Mesothelial cell of epicardium (in vitro differentiated cells): ENCODE measurements around the gene SMTN. TPM values are rescaled to one million over a fixed set of nuclear protein-coding genes. Genes with fewer than 3 reads are reported as not detected.

ENCODE experiments used
- DNase-seq, 2 experiments: peaks; one replicate each; pipeline ENCODE4 v3.0.0; 2021; ENCODE audit warnings: low spot score in 2 of 2; ENCODE audit not compliant: unreplicated experiment in 2 of 2
- H3K27ac Mint-ChIP-seq: 2 replicates; pipeline ENCODE4 v1.8.0; 2021; ENCODE audit warnings: mixed read lengths
- H3K27me3 Mint-ChIP-seq: 2 replicates; pipeline ENCODE4 v1.8.0; 2021; ENCODE audit warnings: low read depth, mixed read lengths
- H3K36me3 Mint-ChIP-seq: 2 replicates; pipeline ENCODE4 v1.8.0; 2021; ENCODE audit warnings: mixed read lengths
- H3K4me1 Mint-ChIP-seq: 2 replicates; pipeline ENCODE4 v1.8.0; 2021; ENCODE audit warnings: mixed read lengths
- H3K4me3 Mint-ChIP-seq: 2 replicates; pipeline ENCODE4 v1.8.0; 2021; ENCODE audit warnings: mild to moderate bottlenecking, moderate library complexity, mixed read lengths
- H3K9me3 Mint-ChIP-seq: 2 replicates; pipeline ENCODE4 v1.8.0; 2021; ENCODE audit warnings: mixed read lengths
- total RNA-seq: library from RNA; stranded (reverse); gene quantifications from 3 replicates; pipeline ENCODE4 v1.2.1, GENCODE V29; 2021
- TF ChIP-seq, protein P1 (sequence below): fragments of 200-600 bp; sonication (generic); IDR thresholded peaks from one replicate; pipeline ENCODE4 v1.5.0; 2021; ENCODE audit warnings: antibody characterized with exemption; ENCODE audit not compliant: unreplicated experiment

Gene SMTN
- total RNA-seq, 1 donor from 2014 or later = 67.0 TPM

- TF ChIP-seq, protein P1, sequence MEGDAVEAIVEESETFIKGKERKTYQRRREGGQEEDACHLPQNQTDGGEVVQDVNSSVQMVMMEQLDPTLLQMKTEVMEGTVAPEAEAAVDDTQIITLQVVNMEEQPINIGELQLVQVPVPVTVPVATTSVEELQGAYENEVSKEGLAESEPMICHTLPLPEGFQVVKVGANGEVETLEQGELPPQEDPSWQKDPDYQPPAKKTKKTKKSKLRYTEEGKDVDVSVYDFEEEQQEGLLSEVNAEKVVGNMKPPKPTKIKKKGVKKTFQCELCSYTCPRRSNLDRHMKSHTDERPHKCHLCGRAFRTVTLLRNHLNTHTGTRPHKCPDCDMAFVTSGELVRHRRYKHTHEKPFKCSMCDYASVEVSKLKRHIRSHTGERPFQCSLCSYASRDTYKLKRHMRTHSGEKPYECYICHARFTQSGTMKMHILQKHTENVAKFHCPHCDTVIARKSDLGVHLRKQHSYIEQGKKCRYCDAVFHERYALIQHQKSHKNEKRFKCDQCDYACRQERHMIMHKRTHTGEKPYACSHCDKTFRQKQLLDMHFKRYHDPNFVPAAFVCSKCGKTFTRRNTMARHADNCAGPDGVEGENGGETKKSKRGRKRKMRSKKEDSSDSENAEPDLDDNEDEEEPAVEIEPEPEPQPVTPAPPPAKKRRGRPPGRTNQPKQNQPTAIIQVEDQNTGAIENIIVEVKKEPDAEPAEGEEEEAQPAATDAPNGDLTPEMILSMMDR = no peak
- Mint-ChIP-seq H3K4me1 (no peaks in the 10 kb centered on the region), H3K27me3 (no peaks in the 10 kb centered on the region), H3K27ac (no peak overlapping the region), H3K4me3 (no peak overlapping the region), H3K36me3 (peaks cover 19% of the 10 kb centered on the region), H3K9me3 (no peaks in the 10 kb centered on the region)
- DNase-seq = no peak
These were observed 10.2 kb downstream of the SMTN start for GRCh38 chr22:31091106-31091975.

- Mint-ChIP-seq H3K27ac (no peak overlapping the region), H3K9me3 (no peaks in the 10 kb centered on the region), H3K4me1 (no peaks in the 10 kb centered on the region), H3K27me3 (no peaks in the 10 kb centered on the region), H3K4me3 (no peak overlapping the region), H3K36me3 (peaks cover 25% of the 10 kb centered on the region)
- TF ChIP-seq, protein P1 = no peak
- no peak for DNase-seq
These were observed 11.0 kb downstream of the SMTN start for GRCh38 chr22:31092161-31092560.

DNA sequence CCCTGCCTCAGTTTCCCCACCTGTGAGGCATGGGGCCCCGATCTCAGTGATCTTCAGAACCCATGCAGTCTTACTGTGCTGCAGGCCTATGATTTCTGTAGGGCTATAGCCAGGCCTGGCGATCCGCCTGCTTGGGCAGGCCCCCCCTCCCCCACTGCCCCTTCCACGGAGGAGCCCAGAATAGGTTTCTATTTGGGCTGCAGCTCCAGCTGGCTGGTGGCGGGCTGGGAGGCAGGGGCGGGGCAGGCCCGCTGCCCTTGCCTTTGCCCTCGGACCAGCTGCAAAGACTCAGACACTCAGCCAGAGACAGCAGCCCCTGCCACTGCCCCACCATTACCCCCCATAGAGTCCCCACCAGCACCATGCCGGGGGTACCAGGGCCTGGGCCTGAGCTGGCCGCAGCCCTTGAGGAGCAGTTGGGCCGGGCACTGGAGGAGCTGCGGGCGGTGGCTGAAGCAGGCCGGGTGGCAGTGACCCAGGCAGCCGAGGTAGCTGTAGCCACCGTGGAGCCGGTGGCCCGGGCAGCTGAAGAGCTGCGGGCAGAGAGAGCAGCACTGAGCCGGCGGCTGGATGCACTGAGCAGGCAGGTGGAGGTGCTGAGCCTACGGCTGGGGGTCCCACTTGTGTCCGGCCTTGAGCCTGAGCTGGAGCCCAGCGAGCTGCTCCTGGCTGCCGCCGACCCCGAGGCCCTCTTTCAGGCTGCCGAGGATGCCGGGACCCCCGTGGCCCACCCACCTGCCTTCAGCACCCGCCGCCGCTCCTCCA is 12.2 kb downstream of the SMTN start:
- Mint-ChIP-seq H3K9me3 (no peaks in the 10 kb centered on the region), H3K27me3 (no peaks in the 10 kb centered on the region), H3K4me1 (no peaks in the 10 kb centered on the region), H3K36me3 (peaks cover 26% of the 10 kb centered on the region), H3K27ac (no peak overlapping the region), H3K4me3 (no peak overlapping the region)
- DNase-seq = no peak
- TF ChIP-seq, protein P1 = no peak

DNA sequence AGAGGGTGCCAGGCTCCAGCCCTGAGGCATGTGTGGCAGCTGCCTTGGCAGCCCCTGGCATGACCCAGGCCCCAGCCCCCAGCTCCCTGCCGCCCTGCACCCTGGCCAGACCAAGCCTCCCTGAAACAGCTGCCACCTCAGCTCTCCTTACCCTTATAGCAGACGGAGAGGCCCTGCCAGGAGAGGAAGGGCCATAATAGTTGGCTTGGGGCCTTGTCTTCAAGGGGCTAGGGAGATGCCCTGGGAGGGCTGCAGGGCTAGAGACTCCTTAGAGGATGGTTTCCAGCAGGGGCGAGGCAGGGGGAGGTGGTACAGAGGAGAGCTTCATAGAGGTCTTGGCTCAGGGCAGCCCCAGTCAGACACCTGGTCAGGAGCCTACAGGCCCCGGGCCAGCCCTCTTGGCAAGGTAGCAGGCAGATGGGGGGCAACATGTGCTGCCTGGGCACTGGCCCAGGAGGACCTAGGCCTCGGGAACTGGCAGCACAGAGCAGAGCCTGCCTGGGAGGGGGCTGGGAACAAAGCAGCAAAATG is 13.0 kb downstream of the SMTN start:
- Mint-ChIP-seq H3K9me3 (no peaks in the 10 kb centered on the region), H3K36me3 (peaks cover 27% of the 10 kb centered on the region), H3K4me1 (no peaks in the 10 kb centered on the region), H3K27me3 (no peaks in the 10 kb centered on the region), H3K27ac (no peak overlapping the region), H3K4me3 (no peak overlapping the region)
- DNase-seq = no peak
- TF ChIP-seq, protein P1 = no peak

DNA sequence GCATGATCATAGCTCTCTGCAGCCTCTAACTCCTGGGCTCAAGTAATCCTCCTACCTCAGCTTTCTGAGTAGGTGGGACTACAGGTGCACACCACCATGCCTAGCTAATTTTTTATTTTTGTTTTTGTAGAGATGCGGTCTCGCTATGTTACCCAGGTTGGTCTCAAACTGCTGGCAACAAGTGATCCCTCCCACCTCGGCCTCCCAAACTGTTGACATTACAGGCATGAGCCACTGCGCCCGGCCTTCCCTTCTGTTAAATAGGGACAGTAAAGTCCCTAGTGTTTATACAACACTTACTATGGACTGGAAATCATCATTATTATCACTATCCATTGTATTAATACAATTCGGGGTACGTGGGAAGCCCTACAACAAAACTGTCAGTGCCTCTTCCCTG is 13.6 kb downstream of the SMTN start:
- H3K4me3 Mint-ChIP-seq = no peak overlapping the region
- no peak overlapping the region for H3K27ac Mint-ChIP-seq
- DNase-seq = no peak
- H3K9me3 Mint-ChIP-seq = no peaks in the 10 kb centered on the region
- peaks cover 27% of the 10 kb centered on the region for H3K36me3 Mint-ChIP-seq
- TF ChIP-seq, protein P1 = no peak
- no peaks in the 10 kb centered on the region for H3K4me1 Mint-ChIP-seq
- no peaks in the 10 kb centered on the region for H3K27me3 Mint-ChIP-seq
